ENCODE data around the gene DOCK9. TPM values are rescaled to one million over a fixed set of nuclear protein-coding genes. Genes with fewer than 3 reads are reported as not detected.

DOCK9 gene
- total RNA-seq, 1 experiment from 2014 or later, result 36.6 TPM

- no peak overlapping the region for H3K4me3 Mint-ChIP-seq
- H3K4me1 Mint-ChIP-seq, result peaks cover 33% of the 10 kb centered on the region
- H3K36me3 Mint-ChIP-seq, result no peaks in the 10 kb centered on the region
- ChIA-PET CTCF (interaction anchor here (0.8 to 1.8 kb wide), 4 partner anchors 10 to 393 kb away, joined by 3 to 5 read pairs (median 4); no protein-coding TSS in a partner anchor), POLR2A (no interaction called here)
- H3K27ac Mint-ChIP-seq, result no peak overlapping the region
- DNase-seq (ENCODE audit: low spot score) (no peak), ATAC-seq (no peak)
- H3K27me3 Mint-ChIP-seq (ENCODE audit: low read depth), result no peaks in the 10 kb centered on the region
- TF ChIP-seq CDX4 (CRISPR knock-in tag; IDR thresholded peaks at IDR 0.05; ENCODE audit: borderline replicate concordance) (no peak), CBFB (CRISPR knock-in tag; IDR thresholded peaks at IDR 0.05; ENCODE audit: low read depth) (no peak), ATF1 (CRISPR knock-in tag; IDR thresholded peaks at IDR 0.05) (no peak), ERG (CRISPR knock-in tag; IDR thresholded peaks at IDR 0.05) (no peak), SMAD3 (CRISPR knock-in tag; IDR thresholded peaks at IDR 0.05; ENCODE audit: borderline replicate concordance) (no peak), NR1H2 (CRISPR knock-in tag; IDR thresholded peaks at IDR 0.05) (no peak), ZNF671 (CRISPR knock-in tag; IDR thresholded peaks at IDR 0.05) (no peak), STAT6 (CRISPR knock-in tag; conservative IDR thresholded peaks at IDR 0.05; ENCODE audit: low read depth) (no peak), ZNF423 (CRISPR knock-in tag; IDR thresholded peaks at IDR 0.05) (no peak), ATF2 (CRISPR knock-in tag; IDR thresholded peaks at IDR 0.05; ENCODE audit: borderline replicate concordance, low read depth) (no peak)
- no peaks in the 10 kb centered on the region for H3K9me3 Mint-ChIP-seq
Observed at GRCh38 chr13:98837896-98838295, 140.0 kb downstream of the DOCK9 start.

GRCh38 chr13:98835156-98835555, 142.7 kb downstream of the DOCK9 start:
- Mint-ChIP-seq H3K27me3 (ENCODE audit: low read depth) (no peaks in the 10 kb centered on the region), H3K27ac (no peak overlapping the region), H3K4me3 (no peak overlapping the region), H3K36me3 (no peaks in the 10 kb centered on the region; the same call in none of the 2 replicates), H3K4me1 (peaks cover 23% of the 10 kb centered on the region), H3K9me3 (no peaks in the 10 kb centered on the region; the same call in 1 of the 2 replicates)
- ATAC-seq (no peak), DNase-seq (ENCODE audit: low spot score) (no peak)
- ChIA-PET CTCF (interaction anchor here (1.0 to 2.1 kb wide), 3 partner anchors 162 to 390 kb away, joined by 4 to 5 read pairs (median 4); no protein-coding TSS in a partner anchor), POLR2A (no interaction called here)
- TF ChIP-seq EMX1 (CRISPR knock-in tag; IDR thresholded peaks at IDR 0.05), result no peak

GRCh38 chr13:98834254-98834960, 143.5 kb downstream of the DOCK9 start:
- peak; percentile 94 for ATAC-seq
- H3K4me1 Mint-ChIP-seq, result peaks cover 23% of the 10 kb centered on the region
- no peak overlapping the region for H3K4me3 Mint-ChIP-seq
- ChIA-PET POLR2A (interaction anchor here (0.6 kb wide), 1 partner anchor 809 kb away, joined by 3 read pairs; no protein-coding TSS in a partner anchor), CTCF (interaction anchor here (1.0 kb wide), 1 partner anchor 389 kb away, joined by 4 read pairs; no protein-coding TSS in a partner anchor)
- DNase-seq (ENCODE audit: low spot score), result peak; percentile 40
- no peaks in the 10 kb centered on the region; the same call in 1 of the 2 replicates for H3K9me3 Mint-ChIP-seq
- no peak overlapping the region for H3K27ac Mint-ChIP-seq
- no peaks in the 10 kb centered on the region; the same call in none of the 2 replicates for H3K36me3 Mint-ChIP-seq
- peak; percentile 58; the same call in 1 of the 2 replicates for TF ChIP-seq MAX (CRISPR knock-in tag; IDR thresholded peaks at IDR 0.05)
- TF ChIP-seq RORB (CRISPR knock-in tag; IDR thresholded peaks at IDR 0.05), result no peak
- peak; percentile 30; the same call in 1 of the 2 replicates for TF ChIP-seq USF2 (CRISPR knock-in tag; IDR thresholded peaks at IDR 0.05)
- no peaks in the 10 kb centered on the region for H3K27me3 Mint-ChIP-seq (ENCODE audit: low read depth)

All from WTC11 (cell line).